Karpas-422 (cell line): ENCODE results near the gene PRKCB. TPM values are rescaled to one million over a fixed set of nuclear protein-coding genes. Genes with fewer than 3 reads are reported as not detected.
"Not testable (repeated sequence)": the region's sequence is repeated elsewhere in the genome, so short reads cannot be mapped to it uniquely, and the experiment has no call there.

Source experiments
- DNase-seq: peaks from one replicate; pipeline ENCODE4 v3.0.0-alpha.2; 2015
- H2AFZ ChIP-seq: fragments of 200-600 bp; sonication (generic); 2 replicates; pipeline ENCODE4 v1.6.1; 2014; ENCODE audit warnings: antibody characterized with exemption, low read length, mixed read lengths
- H3K27ac ChIP-seq: fragments of 200-600 bp; sonication (generic); 2 replicates; pipeline ENCODE4 v1.5.1; 2014; ENCODE audit warnings: mild to moderate bottlenecking, low read length, moderate library complexity
- H3K27me3 ChIP-seq: fragments of 200-600 bp; sonication (generic); 2 replicates; pipeline ENCODE4 v1.6.1; 2014; ENCODE audit warnings: low read length, mixed read lengths
- H3K36me3 ChIP-seq: fragments of 200-600 bp; sonication (generic); 2 replicates; pipeline ENCODE4 v1.6.1; 2014; ENCODE audit warnings: low read length, mixed read lengths; ENCODE audit not compliant: insufficient read depth
- H3K4me1 ChIP-seq: fragments of 200-600 bp; sonication (generic); 2 replicates; pipeline ENCODE4 v1.6.1; 2014; ENCODE audit warnings: mild to moderate bottlenecking, low read length, mixed read lengths
- H3K4me2 ChIP-seq: fragments of 200-600 bp; sonication (generic); 2 replicates; pipeline ENCODE4 v1.6.1; 2014; ENCODE audit warnings: low read length, low read depth, mild to moderate bottlenecking; ENCODE audit not compliant: poor library complexity, severe bottlenecking
- H3K4me3 ChIP-seq: fragments of 200-600 bp; sonication (generic); 2 replicates; pipeline ENCODE4 v1.5.1; 2014; ENCODE audit warnings: mild to moderate bottlenecking, antibody characterized with exemption, low read length, mixed read lengths
- H3K79me2 ChIP-seq: fragments of 200-600 bp; sonication (generic); 2 replicates; pipeline ENCODE4 v1.6.1; 2014; ENCODE audit warnings: mild to moderate bottlenecking, low read length, mixed read lengths
- H3K9ac ChIP-seq: fragments of 200-600 bp; sonication (generic); 2 replicates; pipeline ENCODE4 v1.6.0; 2014; ENCODE audit warnings: low read length
- H3K9me2 ChIP-seq: fragments of 200-600 bp; sonication (generic), shearing (Covaris generic); replicated peaks from 2 replicates; pipeline ENCODE4 v1.6.0; 2014; ENCODE audit warnings: mild to moderate bottlenecking, low read length, moderate library complexity; ENCODE audit not compliant: insufficient read depth
- H3K9me3 ChIP-seq: fragments of 300-700, 200-600 bp; sonication (generic); 2 replicates; pipeline ENCODE4 v1.6.1; 2014; ENCODE audit warnings: low read length, mixed read lengths
- H4K20me1 ChIP-seq: fragments of 200-600 bp; sonication (generic); 2 replicates; pipeline ENCODE4 v1.6.1; 2014; ENCODE audit warnings: mild to moderate bottlenecking, antibody characterized with exemption, low read length, low read depth; ENCODE audit not compliant: insufficient read depth
- total RNA-seq: library from RNA; depleted of rRNA; stranded (reverse); fragments of >200 nt; shearing (Covaris generic); gene quantifications from 2 replicates; pipeline ENCODE4 v1.2.3, GENCODE V29; 2014; ENCODE audit warnings: low replicate concordance

Gene PRKCB
- total RNA-seq, 1 experiment from 2014 or later = 21.7 TPM

DNA sequence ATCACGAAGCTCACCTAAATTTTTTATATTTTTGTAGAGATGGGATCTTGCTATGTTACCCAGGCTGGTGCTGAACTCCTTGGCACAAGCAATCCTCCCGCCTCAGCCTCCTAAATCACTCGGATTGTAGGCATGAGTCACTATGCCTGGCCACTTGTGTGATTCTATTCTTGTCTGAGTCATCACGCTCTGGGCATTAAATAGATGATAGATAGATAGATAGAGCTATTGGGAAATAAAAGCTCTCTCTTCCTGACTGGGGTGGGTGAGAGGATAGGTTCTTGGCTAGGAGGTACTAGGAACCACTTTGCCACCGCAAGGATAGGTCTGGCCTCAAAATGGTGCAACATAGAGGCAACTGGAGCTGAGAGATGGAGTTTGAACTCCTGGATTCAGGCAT lies 399.0 kb downstream of the PRKCB start:
- Histone ChIP-seq H3K9me2 (no peaks in the 10 kb centered on the region), H2AFZ (no peak overlapping the region), H3K79me2 (no peaks in the 10 kb centered on the region), H3K4me1 (no peaks in the 10 kb centered on the region), H3K4me2 (no peak overlapping the region), H4K20me1 (no peaks in the 10 kb centered on the region), H3K4me3 (no peak overlapping the region), H3K9me3 (no peaks in the 10 kb centered on the region), H3K27me3 (no peaks in the 10 kb centered on the region), H3K9ac (no peak overlapping the region), H3K27ac (no peak overlapping the region), H3K36me3 (no peaks in the 10 kb centered on the region)
- no peak for DNase-seq

DNA sequence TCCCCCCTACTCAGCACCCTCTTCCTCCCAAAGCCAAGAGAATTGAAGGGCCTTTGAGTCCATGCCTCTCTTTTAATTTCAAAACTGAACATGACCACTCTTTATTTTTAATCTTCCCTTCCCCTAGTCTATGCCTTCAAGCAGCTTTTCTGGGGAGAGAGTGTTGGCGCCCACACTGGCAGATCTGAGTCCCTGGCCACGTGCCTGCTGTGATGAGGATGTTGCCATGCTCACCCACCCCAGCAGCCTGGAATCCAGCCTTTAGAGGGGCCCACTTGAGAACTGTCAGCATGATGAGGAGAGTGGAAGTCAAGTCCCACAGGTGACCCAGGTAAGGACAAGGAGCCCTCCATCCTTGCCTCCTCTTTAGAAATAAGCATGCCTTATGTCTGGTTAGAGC lies 400.0 kb downstream of the PRKCB start:
- Histone ChIP-seq H3K36me3 (no peaks in the 10 kb centered on the region), H3K79me2 (no peaks in the 10 kb centered on the region), H3K4me2 (no peak overlapping the region), H2AFZ (no peak overlapping the region), H3K9me3 (no peaks in the 10 kb centered on the region), H3K4me1 (no peaks in the 10 kb centered on the region), H3K9ac (no peak overlapping the region), H3K27me3 (no peaks in the 10 kb centered on the region), H4K20me1 (no peaks in the 10 kb centered on the region), H3K4me3 (no peak overlapping the region), H3K27ac (no peak overlapping the region), H3K9me2 (no peaks in the 10 kb centered on the region)
- no peak for DNase-seq

DNA sequence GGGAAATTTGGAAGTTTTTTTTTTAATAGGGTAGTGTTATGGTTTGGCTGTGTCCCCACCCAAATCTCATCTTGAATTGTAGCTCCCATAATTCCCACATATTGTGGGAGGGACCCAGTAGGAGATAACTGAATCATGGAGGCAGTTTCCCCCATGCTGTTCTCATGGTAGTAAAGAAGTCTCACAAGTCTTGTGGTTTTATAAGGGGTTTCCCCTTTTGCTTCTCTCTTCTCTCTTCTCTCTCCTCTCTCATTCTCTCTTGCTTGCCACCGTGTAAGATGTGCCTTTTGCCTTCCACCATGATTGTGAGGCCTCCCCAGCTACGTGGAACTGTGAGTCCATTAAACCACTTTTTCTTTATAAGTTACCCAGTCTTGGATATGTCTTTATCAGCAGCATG lies 403.1 kb downstream of the PRKCB start:
- not testable (repeated sequence) for H2AFZ ChIP-seq, H3K4me2 ChIP-seq, H3K9me2 ChIP-seq, H3K4me1 ChIP-seq, H3K9me3 ChIP-seq, H3K79me2 ChIP-seq, H3K27me3 ChIP-seq, H3K4me3 ChIP-seq, H3K27ac ChIP-seq, DNase-seq, H3K9ac ChIP-seq, H3K36me3 ChIP-seq, H4K20me1 ChIP-seq

DNA sequence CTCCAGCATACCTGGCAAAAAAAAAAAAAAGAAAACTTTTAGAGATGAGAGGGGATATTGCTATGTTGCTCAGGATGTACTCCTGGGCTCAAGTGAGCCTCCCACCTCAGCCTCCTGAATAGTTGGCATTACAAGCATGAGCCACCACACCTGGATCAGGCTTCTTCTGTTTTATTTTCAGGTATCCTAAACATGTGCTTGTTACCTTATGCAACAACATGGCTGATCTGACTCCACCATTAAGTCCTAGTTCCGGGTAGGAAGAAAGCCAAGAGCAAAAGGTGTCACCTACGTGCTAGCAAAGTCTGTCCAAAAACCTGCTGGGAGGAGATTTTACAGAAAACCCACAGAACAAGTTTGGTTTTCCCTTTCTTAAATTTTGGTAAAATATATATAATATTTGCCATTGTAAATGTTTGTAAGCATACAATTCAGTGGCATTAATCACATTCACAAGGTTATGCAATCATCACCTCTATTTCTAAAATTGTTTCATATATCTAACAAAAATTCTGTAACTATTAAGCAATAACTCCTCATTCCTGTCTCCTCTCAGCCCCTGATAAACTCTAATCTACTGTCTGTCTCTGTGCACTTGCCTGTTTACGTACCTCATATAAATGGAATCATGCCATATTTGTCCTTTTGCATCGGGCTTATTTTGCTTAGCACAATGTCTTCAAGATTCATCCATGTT lies 411.3 kb downstream of the PRKCB start:
- DNase-seq = no peak
- H3K27ac ChIP-seq = no peak overlapping the region
- no peaks in the 10 kb centered on the region for H3K79me2 ChIP-seq
- no peak overlapping the region for H3K4me3 ChIP-seq
- no peaks in the 10 kb centered on the region for H3K9me2 ChIP-seq
- no peaks in the 10 kb centered on the region for H4K20me1 ChIP-seq
- H3K9me3 ChIP-seq = no peaks in the 10 kb centered on the region
- no peaks in the 10 kb centered on the region for H3K36me3 ChIP-seq
- no peaks in the 10 kb centered on the region for H3K4me1 ChIP-seq
- H2AFZ ChIP-seq = no peak overlapping the region
- H3K9ac ChIP-seq = no peak overlapping the region
- no peaks in the 10 kb centered on the region for H3K27me3 ChIP-seq
- H3K4me2 ChIP-seq = no peak overlapping the region

DNA sequence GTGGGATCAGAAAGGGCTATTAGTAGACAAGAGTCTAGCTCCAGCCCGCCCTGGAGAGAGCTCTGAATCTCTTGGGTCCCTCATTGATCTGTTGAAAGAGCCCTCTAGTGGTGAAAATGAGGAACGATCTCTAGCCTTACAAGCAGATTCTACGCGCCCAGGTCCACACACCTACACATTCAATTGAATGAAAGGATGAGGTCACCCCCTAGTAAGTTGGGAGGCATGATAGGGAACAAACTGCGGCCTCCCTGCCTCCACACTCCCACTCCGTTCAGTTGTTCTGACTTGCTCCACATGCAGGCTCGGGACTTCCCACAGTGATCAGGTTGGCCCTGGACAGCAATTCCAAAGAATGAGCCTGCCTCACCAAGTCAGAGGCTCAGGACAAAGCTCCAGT lies 417.4 kb downstream of the PRKCB start:
- H3K9me3 ChIP-seq = no peaks in the 10 kb centered on the region
- H3K9me2 ChIP-seq = no peaks in the 10 kb centered on the region
- no peaks in the 10 kb centered on the region for H4K20me1 ChIP-seq
- H3K79me2 ChIP-seq = no peaks in the 10 kb centered on the region
- peak; percentile 79 for DNase-seq
- H2AFZ ChIP-seq = no peak overlapping the region
- no peak overlapping the region for H3K4me3 ChIP-seq
- H3K4me2 ChIP-seq = no peak overlapping the region
- H3K4me1 ChIP-seq = no peaks in the 10 kb centered on the region
- H3K27me3 ChIP-seq = no peaks in the 10 kb centered on the region
- no peak overlapping the region for H3K27ac ChIP-seq
- no peak overlapping the region for H3K9ac ChIP-seq
- no peaks in the 10 kb centered on the region for H3K36me3 ChIP-seq

DNA sequence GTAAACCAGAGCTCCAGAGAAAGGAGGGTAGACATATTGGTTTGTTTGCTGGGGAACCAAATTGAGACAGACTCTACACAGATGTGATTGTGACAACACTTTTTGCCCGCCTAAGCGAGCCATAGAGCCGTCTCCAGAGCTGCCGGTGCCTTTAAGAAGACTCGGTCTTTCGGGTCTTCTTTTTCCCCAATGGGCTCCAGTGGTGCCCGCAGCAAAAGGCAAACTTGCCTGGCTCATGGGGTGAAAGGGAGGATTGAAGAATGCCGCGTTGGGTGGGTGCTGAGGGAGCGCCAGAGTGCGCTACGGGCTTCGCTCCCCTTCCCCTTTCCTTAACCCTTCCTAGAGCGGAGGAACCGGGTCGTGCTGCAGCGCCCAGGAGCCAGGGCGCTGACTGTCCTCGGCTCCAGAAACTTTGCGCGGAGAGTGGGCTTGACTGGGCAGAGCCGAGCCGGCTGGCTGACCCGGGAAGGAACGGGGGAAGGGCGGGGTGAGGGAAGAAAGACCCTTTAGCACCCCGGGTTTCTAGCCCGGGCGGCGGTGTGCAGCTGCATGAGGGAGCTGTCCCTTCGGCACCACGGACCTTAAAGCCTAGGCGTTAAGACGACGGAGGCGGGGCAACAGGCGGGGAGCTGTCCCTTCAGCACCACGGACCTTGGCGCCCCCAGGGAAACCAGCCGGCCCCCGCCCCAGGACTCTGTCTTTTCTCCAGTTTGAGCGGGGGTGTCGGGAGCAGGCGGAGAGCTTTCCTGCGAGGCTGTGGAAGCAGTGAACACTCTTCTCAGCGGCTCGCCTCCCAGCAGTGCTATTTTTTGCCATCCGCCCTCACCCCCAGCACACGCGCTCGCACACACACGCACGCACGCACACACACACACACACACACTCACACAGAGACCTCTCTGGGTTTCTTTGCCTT lies 419.9 kb downstream of the PRKCB start, which contains the start of gene CACNG3:
CACNG3 (plus strand) TSS at position 880 of the 916 bp plus-strand sequence. CDS start 420 bp downstream, outside the sequence.
- Histone ChIP-seq H2AFZ (no peak within 1 kb of the TSS), H3K9me3 (no peaks in the 10 kb centered on the region), H3K9ac (no peak within 1 kb of the TSS), H3K79me2 (no peaks in the 10 kb centered on the region), H3K4me1 (no peaks in the 10 kb centered on the region), H3K4me3 (no peak within 1 kb of the TSS), H3K9me2 (no peaks in the 10 kb centered on the region), H3K4me2 (no peak within 1 kb of the TSS), H4K20me1 (no peaks in the 10 kb centered on the region), H3K27ac (no peak within 1 kb of the TSS), H3K36me3 (no peaks in the 10 kb centered on the region), H3K27me3 (no peaks in the 10 kb centered on the region)
- peak; percentile 54 for DNase-seq

DNA sequence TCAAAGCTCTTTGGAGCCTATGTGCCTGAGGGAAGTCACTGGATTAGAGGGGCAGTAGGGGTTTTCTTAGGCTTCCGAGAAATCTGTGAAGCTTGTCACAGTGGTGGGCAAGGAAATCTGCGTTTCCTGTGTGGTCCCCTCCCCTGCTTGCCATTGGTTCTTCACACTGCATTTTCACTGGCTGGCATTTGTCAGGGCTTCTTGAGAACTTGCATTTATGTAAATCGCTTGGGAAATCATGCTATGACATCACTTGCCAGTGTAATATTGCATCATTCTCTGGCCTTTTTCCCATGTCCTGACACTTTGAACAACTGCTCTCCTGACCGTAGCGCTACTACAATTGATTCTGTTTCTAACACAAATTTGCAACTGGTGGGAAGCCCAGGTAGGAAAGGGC lies 422.2 kb downstream of the PRKCB start:
- Histone ChIP-seq H3K36me3 (no peaks in the 10 kb centered on the region), H2AFZ (no peak overlapping the region), H3K9me3 (no peaks in the 10 kb centered on the region), H4K20me1 (no peaks in the 10 kb centered on the region), H3K4me1 (no peaks in the 10 kb centered on the region), H3K9ac (no peak overlapping the region), H3K9me2 (no peaks in the 10 kb centered on the region), H3K4me3 (no peak overlapping the region), H3K4me2 (no peak overlapping the region), H3K27ac (no peak overlapping the region), H3K27me3 (no peaks in the 10 kb centered on the region), H3K79me2 (no peaks in the 10 kb centered on the region)
- no peak for DNase-seq

DNA sequence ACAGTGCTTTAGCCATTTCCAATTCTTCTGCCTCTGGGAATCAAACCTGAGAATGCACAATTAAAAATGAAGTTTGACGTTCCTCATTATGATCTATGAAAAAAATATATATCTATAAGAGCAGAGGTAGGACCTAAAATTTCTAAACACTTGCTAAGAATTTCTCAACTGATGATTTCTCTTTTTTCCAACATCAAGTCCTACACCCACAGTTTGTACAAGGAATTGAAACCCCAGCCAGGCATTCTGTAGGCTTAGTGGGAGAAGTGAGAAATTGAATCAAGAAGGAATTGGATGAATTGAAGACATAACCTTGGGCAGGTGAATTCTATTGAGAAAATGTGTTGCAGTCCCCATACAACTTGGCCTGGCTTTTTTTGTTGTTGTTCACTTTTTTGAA lies 423.0 kb downstream of the PRKCB start:
- H3K79me2 ChIP-seq = no peaks in the 10 kb centered on the region
- no peak overlapping the region for H3K4me3 ChIP-seq
- no peak overlapping the region for H3K4me2 ChIP-seq
- no peak overlapping the region for H3K9ac ChIP-seq
- H3K9me3 ChIP-seq = no peaks in the 10 kb centered on the region
- H4K20me1 ChIP-seq = no peaks in the 10 kb centered on the region
- H3K36me3 ChIP-seq = no peaks in the 10 kb centered on the region
- no peaks in the 10 kb centered on the region for H3K27me3 ChIP-seq
- no peaks in the 10 kb centered on the region for H3K4me1 ChIP-seq
- H3K27ac ChIP-seq = no peak overlapping the region
- no peak overlapping the region for H2AFZ ChIP-seq
- no peak for DNase-seq
- no peaks in the 10 kb centered on the region for H3K9me2 ChIP-seq
